Mammary epithelial cell (primary cell): Measurements from ENCODE around the gene ZBED4.

Source experiments
- CTCF ChIP-seq, 2 donors: IDR thresholded peaks in 1 of 2; conservative IDR thresholded peaks in 1 of 2; 2 replicates each; pipeline ENCODE4 v1.5.1; 2011 to 2012; ENCODE audit warnings: inconsistent platforms in 2 of 2, low read length in 2 of 2, mild to moderate bottlenecking in 2 of 2, control low read depth in 1 of 2, low read depth in 1 of 2; ENCODE audit not compliant: insufficient read depth in 1 of 2; ENCODE audit errors: extremely low read depth in 1 of 2
- EZH2 ChIP-seq: IDR thresholded peaks from 2 replicates; pipeline ENCODE4 v1.6.1; 2012; ENCODE audit warnings: low read length, inconsistent platforms, borderline replicate concordance

DNA sequence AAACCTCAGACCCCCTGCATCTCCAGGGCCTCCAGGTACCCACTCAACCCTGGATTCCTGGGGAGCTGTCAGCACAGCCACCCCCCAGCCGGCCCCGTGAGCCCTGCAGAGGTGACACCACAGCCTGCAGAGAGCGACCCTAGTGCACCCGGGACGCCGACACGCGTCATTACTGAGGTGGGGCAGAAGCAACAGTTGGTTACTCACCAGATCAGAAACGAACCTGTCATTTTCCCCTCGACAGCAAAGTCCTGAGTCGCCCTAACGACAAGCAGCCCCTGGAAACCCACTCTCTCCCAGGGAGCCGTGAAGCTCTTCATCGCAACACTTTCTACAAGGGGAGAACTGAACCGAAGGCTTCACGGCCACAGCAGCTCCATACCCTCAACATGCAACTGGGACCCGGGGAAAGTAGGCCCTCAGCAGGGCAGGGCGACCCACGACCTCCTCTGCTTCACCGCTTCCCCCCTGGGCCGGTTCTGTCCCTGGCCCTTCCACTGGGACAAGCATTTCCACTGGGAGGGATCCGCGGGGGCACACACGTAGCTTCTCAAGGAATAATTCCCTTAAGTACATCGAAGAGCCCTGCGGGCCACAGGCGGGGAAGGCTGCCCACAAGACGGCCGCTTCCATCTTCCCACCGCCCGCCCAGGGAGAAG lies 27.6 kb upstream of the ZBED4 start:
- TF ChIP-seq CTCF (conservative IDR thresholded peaks at IDR 0.05 in 1 of 2, IDR thresholded peaks at IDR 0.05 in 1 of 2; ENCODE audit: extremely low read depth in 1 of 2, insufficient read depth in 1 of 2, low read depth in 1 of 2, low read length in 2 of 2) (no peak), EZH2 (no peak)
